ENCODE results near the gene NFKBIB.

DNA sequence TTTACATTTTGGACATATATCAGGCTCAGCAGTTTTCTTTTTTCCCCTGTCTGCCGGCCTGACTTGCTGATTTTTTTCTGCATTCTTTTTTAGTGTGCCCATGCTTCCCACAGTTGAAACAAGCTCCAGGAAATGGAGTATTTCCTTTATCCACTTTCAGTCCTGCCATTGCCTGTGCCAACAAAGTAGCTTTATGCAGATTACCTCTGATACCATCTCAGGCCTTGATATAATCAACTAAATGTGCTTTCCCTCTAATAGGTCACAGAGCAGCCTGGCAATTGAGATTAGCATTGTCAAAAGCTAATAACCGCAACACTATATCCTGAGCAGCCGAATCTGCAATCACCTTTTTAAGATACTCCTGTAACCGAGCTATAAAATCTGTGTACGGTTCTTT is 40.2 kb downstream of the NFKBIB start:
- TF ChIP-seq, protein P1, sequence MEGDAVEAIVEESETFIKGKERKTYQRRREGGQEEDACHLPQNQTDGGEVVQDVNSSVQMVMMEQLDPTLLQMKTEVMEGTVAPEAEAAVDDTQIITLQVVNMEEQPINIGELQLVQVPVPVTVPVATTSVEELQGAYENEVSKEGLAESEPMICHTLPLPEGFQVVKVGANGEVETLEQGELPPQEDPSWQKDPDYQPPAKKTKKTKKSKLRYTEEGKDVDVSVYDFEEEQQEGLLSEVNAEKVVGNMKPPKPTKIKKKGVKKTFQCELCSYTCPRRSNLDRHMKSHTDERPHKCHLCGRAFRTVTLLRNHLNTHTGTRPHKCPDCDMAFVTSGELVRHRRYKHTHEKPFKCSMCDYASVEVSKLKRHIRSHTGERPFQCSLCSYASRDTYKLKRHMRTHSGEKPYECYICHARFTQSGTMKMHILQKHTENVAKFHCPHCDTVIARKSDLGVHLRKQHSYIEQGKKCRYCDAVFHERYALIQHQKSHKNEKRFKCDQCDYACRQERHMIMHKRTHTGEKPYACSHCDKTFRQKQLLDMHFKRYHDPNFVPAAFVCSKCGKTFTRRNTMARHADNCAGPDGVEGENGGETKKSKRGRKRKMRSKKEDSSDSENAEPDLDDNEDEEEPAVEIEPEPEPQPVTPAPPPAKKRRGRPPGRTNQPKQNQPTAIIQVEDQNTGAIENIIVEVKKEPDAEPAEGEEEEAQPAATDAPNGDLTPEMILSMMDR (conservative IDR thresholded peaks at IDR 0.05; ENCODE audit: low read depth, low read length), result no peak
- TF ChIP-seq EZH2 (IDR thresholded peaks at IDR 0.05; ENCODE audit: low read length, unreplicated experiment), result no peak

Measured in PC-3 (cell line).